ENCODE data around the gene CTSZ. TPM values are rescaled to one million over a fixed set of nuclear protein-coding genes. Genes with fewer than 3 reads are reported as not detected.

Gene CTSZ
- total RNA-seq, 4 donors from 2014 or later = 150 to 496 (median 222) TPM

DNA sequence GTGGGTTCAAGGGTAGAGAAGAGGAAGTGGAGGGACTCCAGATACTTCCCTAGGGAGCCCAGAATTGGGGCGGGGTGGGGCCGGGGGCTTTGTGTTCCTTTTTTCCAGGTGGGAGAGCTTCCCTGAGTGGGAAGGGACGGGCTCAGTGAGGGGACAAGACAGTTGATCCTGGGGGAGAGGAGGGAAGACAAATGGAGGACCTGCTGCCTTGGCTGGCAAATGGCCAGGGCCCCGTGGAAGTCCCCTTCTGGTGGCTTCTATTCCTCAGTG is 2.6 kb downstream of the CTSZ start:
- TF ChIP-seq, protein P1, sequence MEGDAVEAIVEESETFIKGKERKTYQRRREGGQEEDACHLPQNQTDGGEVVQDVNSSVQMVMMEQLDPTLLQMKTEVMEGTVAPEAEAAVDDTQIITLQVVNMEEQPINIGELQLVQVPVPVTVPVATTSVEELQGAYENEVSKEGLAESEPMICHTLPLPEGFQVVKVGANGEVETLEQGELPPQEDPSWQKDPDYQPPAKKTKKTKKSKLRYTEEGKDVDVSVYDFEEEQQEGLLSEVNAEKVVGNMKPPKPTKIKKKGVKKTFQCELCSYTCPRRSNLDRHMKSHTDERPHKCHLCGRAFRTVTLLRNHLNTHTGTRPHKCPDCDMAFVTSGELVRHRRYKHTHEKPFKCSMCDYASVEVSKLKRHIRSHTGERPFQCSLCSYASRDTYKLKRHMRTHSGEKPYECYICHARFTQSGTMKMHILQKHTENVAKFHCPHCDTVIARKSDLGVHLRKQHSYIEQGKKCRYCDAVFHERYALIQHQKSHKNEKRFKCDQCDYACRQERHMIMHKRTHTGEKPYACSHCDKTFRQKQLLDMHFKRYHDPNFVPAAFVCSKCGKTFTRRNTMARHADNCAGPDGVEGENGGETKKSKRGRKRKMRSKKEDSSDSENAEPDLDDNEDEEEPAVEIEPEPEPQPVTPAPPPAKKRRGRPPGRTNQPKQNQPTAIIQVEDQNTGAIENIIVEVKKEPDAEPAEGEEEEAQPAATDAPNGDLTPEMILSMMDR (IDR thresholded peaks at IDR 0.05; ENCODE audit: low read depth) = no peak

DNA sequence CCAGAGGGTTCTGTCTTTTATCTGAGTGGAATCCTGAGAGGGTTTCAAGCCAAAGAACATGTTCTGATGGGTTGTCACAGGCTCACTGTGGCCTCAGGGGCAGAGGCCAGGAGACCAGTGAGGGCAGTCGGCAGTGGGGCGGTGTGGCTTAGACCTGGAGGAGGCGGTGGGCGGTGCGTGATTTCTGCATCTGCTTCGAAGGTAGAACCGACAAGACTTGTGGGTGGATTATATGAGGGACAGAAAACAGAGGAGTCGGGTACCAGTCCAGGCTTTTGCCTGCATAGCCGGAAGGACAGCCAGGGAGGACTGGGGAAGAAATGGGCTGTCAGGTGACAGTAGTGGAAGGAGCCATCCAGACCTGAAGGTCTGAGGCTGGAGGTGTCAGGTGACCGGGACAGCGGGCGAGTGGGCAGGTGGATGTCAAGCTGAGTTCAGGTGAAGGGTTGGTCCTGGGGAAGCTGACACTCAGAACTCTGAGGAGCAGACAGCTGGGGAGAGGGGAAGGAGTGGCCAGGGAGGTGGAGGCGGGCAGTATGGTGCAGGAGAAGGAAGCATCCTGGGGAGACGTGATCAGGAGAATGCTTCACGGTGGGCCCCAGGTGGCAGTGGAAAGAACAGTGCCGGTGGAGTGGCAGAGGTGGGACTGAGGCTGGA is 3.1 kb downstream of the CTSZ start:
- TF ChIP-seq, protein P1 (IDR thresholded peaks at IDR 0.05; ENCODE audit: low read depth) = no peak

DNA sequence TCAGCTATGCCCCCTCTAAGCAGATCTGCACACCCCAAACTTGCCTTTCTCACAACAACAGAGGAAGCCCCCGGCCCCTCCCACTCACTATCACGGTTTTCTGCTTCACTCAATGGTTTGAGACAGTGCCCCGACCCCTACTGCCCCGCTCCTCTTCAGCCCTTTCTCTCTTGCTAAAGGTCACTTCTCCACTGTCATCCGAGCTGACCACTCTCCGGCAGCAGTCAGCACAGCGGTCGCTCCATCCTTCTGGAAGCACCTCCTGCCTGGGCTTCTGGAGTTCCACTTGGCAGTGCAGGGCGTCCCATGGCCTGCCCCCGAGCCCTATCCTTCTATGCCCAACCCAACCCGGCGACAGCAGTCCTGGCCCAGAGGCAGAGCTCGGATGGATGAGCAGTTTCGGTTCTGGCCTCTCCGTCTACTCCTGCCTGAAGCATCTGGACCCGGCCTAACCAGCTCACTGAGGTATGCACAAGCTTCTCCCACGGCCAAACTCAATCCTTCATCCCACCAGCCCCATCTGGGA is 4.1 kb downstream of the CTSZ start:
- TF ChIP-seq, protein P1 (IDR thresholded peaks at IDR 0.05; ENCODE audit: low read depth) = no peak

DNA sequence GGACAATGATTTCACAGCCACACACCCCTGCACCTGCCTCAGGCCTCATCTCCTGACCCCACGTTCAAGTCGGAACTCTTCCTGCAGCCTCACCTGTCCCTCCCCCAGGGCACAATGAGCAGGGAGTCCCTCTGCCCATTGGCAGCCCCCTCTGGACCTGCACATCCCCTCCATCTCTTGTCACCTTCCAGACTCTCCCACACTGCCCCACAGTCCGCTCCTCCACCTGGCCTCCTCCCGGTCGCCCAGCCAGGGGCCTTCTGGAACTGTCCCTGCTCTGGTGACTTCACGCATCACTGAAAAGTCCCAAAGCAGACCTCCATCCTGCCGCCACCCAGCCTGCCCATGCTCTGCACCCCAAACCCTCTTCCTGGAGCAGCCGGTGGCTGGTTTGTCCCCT is 4.7 kb downstream of the CTSZ start:
- TF ChIP-seq, protein P1 (IDR thresholded peaks at IDR 0.05; ENCODE audit: low read depth) = no peak

DNA sequence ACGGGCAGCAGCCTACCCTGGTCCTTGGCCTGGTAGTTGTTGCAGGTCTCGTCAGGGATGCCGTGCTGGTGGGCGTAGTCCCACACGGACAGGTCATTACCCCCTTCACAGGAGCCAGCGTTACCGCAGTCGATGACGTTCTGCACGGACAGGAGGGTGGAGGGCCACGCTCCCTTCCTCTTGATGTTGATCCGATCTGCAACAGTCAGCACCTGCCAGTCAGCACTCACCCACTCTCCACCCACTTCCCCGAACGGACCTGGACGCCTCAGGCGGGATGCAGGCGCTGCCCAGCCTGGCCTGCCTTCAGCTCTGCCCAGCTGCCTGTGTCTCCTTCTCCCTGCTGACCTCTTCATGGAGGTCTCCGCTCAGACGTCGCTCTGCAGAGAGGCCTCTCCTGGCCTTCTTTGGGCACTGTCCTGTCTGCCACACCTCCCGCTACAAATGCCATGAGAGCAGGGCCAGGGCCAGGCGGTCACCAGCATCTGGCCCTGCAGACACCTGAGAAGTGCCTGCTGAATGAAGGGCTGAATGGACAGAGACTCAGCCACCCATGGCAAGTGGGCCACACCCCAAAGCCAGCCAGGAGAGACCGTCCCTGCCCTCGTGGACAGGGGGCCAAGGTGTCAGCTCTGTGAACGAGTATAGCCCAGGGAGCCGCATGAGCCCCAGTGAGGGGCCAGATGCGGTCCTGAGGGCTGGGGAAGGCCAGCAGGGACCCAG is 5.4 kb downstream of the CTSZ start:
- TF ChIP-seq, protein P1 (IDR thresholded peaks at IDR 0.05; ENCODE audit: low read depth) = no peak

DNA sequence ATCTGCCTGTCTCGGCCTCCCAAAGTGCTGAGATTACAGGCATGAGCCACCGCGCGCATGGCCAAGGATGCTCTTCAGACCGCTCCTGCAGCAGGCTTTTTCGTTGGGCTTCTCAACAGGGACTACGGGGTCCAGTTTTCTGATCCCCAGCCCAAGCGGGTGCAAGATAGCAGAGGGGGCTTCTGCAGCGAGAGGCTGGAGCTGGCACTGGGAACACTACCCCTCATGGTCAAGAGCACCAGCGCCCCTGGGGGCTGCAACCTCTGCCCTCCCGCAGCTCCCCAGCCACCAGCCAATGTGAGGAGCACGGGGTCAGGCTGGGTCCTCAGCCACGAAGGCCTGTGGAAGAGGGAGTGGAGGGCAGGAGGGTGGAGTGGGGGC is 6.0 kb downstream of the CTSZ start:
- TF ChIP-seq, protein P1 (IDR thresholded peaks at IDR 0.05; ENCODE audit: low read depth) = no peak

DNA sequence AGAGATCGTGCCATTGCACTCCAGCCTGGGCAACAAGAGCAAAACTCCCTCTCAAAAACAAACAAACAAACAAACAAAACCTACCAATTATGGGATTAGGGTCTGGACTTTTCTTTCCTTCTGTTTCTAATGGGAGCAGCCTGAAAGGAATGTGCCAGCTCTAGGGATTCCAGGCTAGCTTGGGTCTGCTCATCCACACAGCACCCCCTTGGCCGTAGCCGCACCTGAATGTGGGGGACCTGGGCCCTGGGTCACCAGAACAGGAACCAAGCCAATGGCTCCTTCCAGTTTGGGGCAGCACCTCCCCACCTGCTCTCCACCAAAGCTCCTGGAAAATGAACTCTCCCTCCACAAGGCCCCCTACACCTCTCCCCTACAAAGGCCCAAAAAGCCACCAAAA is 6.7 kb downstream of the CTSZ start:
- TF ChIP-seq, protein P1 (IDR thresholded peaks at IDR 0.05; ENCODE audit: low read depth) = no peak

Data from subcutaneous adipose tissue (tissue), 4 donors.